Fibroblast of the aortic adventitia (primary cell): ENCODE measurements around the gene MTNR1B. TPM values are rescaled to one million over a fixed set of nuclear protein-coding genes. Genes with fewer than 3 reads are reported as not detected.

Experiments used
- DNase-seq: peaks from one replicate; pipeline ENCODE4 v3.0.0-alpha.2; 2010; ENCODE audit warnings: low read depth
- H3K4me3 ChIP-seq: 2 replicates; pipeline ENCODE4 v1.5.1; 2011; ENCODE audit warnings: low read depth, mild to moderate bottlenecking, control low read depth, low read length, moderate library complexity
- CTCF ChIP-seq: IDR thresholded peaks from 2 replicates; pipeline ENCODE4 v1.5.1; 2011; ENCODE audit warnings: mild to moderate bottlenecking, low read length, control low read depth, inconsistent platforms; ENCODE audit not compliant: insufficient read depth
- small RNA-seq: library from RNA; depleted of rRNA; stranded (forward); fragments of <200 nt; gene quantifications from one replicate; pipeline ENCODE3, GENCODE V24; 2012
- total RNA-seq: library from RNA; depleted of rRNA; stranded (reverse); fragments of >200 nt; gene quantifications from 2 replicates; pipeline ENCODE4 v1.2.3, GENCODE V29; 2012; ENCODE audit warnings: low replicate concordance

MTNR1B gene
- total RNA-seq, 1 donor = not detected

- DNase-seq = no peak
- H3K4me3 ChIP-seq = no peak overlapping the region
- TF ChIP-seq CTCF = no peak
Measured at GRCh38 chr11:93025558-93026255, 56.3 kb downstream of the MTNR1B start.

DNA sequence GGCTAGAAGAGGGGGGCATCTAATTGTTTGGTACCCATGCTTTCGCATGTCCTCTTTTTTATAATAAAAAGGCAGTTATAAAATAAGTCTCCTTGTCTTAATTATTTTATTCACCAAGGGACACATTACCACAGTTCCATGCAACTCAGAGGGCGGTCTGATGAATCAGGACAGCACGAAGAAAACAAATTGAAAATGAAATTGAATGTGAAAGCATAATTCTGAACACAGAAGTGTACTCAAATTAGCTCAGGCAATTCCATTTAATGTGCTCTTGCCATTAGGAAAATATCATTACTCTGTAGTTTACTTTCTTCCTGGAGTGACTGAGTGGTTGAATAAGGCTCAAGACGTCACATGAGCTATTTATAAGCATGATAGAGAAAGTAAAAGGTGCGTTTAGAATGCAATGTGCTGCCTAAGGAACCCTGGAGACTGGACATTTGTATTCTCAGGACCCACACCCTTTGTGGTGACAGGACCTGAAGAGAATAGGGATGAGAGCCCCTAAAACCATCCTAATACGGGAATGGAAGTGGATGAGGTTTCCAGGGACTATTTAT, 59.6 kb downstream of the MTNR1B start:
- no peak for TF ChIP-seq CTCF

DNA sequence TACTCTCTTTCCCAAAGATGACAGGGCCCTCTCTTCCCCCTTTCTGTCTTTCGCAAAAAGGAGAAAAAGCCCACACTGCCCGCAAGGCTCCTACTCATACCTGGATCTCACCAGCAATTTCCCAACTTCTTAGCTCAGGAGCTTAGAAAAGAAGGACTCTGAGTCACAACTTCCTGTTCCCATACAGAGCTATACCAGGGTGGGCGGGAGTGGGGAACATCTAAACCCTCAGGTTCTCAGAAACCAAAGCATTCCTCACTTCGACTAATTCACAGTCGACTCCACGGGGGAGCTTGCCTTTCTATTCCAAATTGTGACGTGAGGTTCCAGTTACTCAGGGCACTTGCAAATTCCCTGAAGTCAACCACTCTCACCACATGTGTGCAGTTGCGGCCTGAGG, 61.9 kb downstream of the MTNR1B start:
- no peak for DNase-seq
- H3K4me3 ChIP-seq = no peak overlapping the region

More for the DNA sequence above, 59.6 kb downstream of the MTNR1B start:
- no peak for DNase-seq
- H3K4me3 ChIP-seq = no peak overlapping the region

More for the DNA sequence above, 61.9 kb downstream of the MTNR1B start:
- no peak for TF ChIP-seq CTCF

Small RNA genes lying within 50 kb of the gene (small RNA-seq; reads per million reads assigned to genes)
- not detected for gene SNRPGP16

Other genes with a start within 250 kb of the MTNR1B start
- gene SLC36A4, start 228.3 kb downstream of the MTNR1B start, total RNA-seq = 7.1 and 24.8 TPM in 2 replicates